CD14-positive monocyte (primary cell): ENCODE measurements around the gene PRAME. TPM values are rescaled to one million over a fixed set of nuclear protein-coding genes. Genes with fewer than 3 reads are reported as not detected.

ENCODE experiments used
- DNase-seq, 3 donors: peaks; one replicate each; pipeline ENCODE4 v3.0.0-alpha.2; 2011 to 2022
- H2AFZ ChIP-seq: 2 replicates; pipeline ENCODE4 v1.6.0; 2012; ENCODE audit warnings: mild to moderate bottlenecking, low read depth, low read length, inconsistent platforms; ENCODE audit not compliant: insufficient read depth, poor library complexity, severe bottlenecking
- H3K27ac ChIP-seq, 2 donors: 1 replicate in 1 of 2; 2 replicates in 1 of 2; pipeline ENCODE4 v1.5.1; 2012 to 2013; ENCODE audit warnings: low read length in 2 of 2, control low read depth in 1 of 2, inconsistent platforms in 1 of 2, low read depth in 1 of 2, mild to moderate bottlenecking in 1 of 2
- H3K27me3 ChIP-seq, 2 donors: one replicate each; pipeline versions ENCODE4 v1.6.0 to v1.6.1; 2011 to 2013; ENCODE audit warnings: low read length in 2 of 2; ENCODE audit not compliant: control insufficient read depth in 2 of 2, insufficient read depth in 2 of 2
- H3K36me3 ChIP-seq, 2 donors: replicated peaks in 1 of 2; 1 replicate in 1 of 2; 2 replicates in 1 of 2; pipeline versions ENCODE4 v1.5.1 to v1.6.1; 2012 to 2013; ENCODE audit warnings: low read length in 2 of 2, control low read depth in 1 of 2, inconsistent platforms in 1 of 2, mild to moderate bottlenecking in 1 of 2; ENCODE audit not compliant: insufficient read depth in 2 of 2, control insufficient read depth in 1 of 2
- H3K4me1 ChIP-seq, 2 donors: 1 replicate in 1 of 2; 2 replicates in 1 of 2; pipeline versions ENCODE4 v1.5.1 to v1.6.1; 2012 to 2013; ENCODE audit warnings: low read length in 2 of 2, control low read depth in 1 of 2, inconsistent platforms in 1 of 2, mild to moderate bottlenecking in 1 of 2, moderate library complexity in 1 of 2; ENCODE audit not compliant: insufficient read depth in 2 of 2, control insufficient read depth in 1 of 2
- H3K4me2 ChIP-seq: replicated peaks from 2 replicates; pipeline ENCODE3; 2012; ENCODE audit warnings: low read length, moderate library complexity, mild to moderate bottlenecking; ENCODE audit not compliant: poor library complexity, severe bottlenecking; ENCODE audit errors: extremely low read depth
- H3K4me3 ChIP-seq, 3 experiments: fragments of 200-600 bp in 1 of 3; sonication (generic) in 1 of 3; replicated peaks in 1 of 3; 1 replicate in 2 of 3; 2 replicates in 1 of 3; pipeline ENCODE4 v1.5.1; 2011 to 2013; ENCODE audit warnings: low read length in 3 of 3, mild to moderate bottlenecking in 3 of 3, control low read depth in 2 of 3, low read depth in 2 of 3, inconsistent platforms in 1 of 3, moderate library complexity in 1 of 3
- H3K79me2 ChIP-seq: 2 replicates; pipeline ENCODE4 v1.6.0; 2012; ENCODE audit warnings: mild to moderate bottlenecking, control low read depth, inconsistent platforms, low read length, moderate library complexity; ENCODE audit not compliant: insufficient read depth
- H3K9ac ChIP-seq: 2 replicates; pipeline ENCODE4 v1.6.0; 2017; ENCODE audit warnings: low read length, mild to moderate bottlenecking; ENCODE audit not compliant: insufficient read depth, poor library complexity, severe bottlenecking
- H3K9me3 ChIP-seq, 2 donors: replicated peaks in 1 of 2; 1 replicate in 1 of 2; 2 replicates in 1 of 2; pipeline versions ENCODE4 v1.5.1 to v1.6.1; 2012 to 2013; ENCODE audit warnings: low read length in 2 of 2, control low read depth in 1 of 2; ENCODE audit not compliant: control insufficient read depth in 1 of 2, insufficient read depth in 1 of 2
- H4K20me1 ChIP-seq: 2 replicates; pipeline ENCODE4 v1.6.0; 2012; ENCODE audit warnings: mild to moderate bottlenecking, low read length, control low read depth, moderate library complexity; ENCODE audit not compliant: insufficient read depth
- H3K27ac Mint-ChIP-seq, 7 donors: one replicate each; pipeline ENCODE4 v1.8.0; 2020; ENCODE audit warnings: mild to moderate bottlenecking in 7 of 7, mixed read lengths in 7 of 7, moderate library complexity in 6 of 7, inconsistent platforms in 2 of 7
- H3K27me3 Mint-ChIP-seq, 3 donors: one replicate each; pipeline ENCODE4 v1.8.0; 2021 to 2022; ENCODE audit warnings: low read depth in 3 of 3, mild to moderate bottlenecking in 3 of 3, mixed read lengths in 3 of 3, moderate library complexity in 3 of 3, inconsistent platforms in 1 of 3
- H3K36me3 Mint-ChIP-seq, 2 donors: one replicate each; pipeline ENCODE4 v1.8.0; 2020; ENCODE audit warnings: mixed read lengths in 2 of 2, inconsistent platforms in 1 of 2, mild to moderate bottlenecking in 1 of 2
- H3K4me1 Mint-ChIP-seq: one replicate; pipeline ENCODE4 v1.8.0; 2020; ENCODE audit warnings: mild to moderate bottlenecking, mixed read lengths
- H3K4me3 Mint-ChIP-seq, 2 donors: one replicate each; pipeline ENCODE4 v1.8.0; 2020; ENCODE audit warnings: mild to moderate bottlenecking in 2 of 2, mixed read lengths in 2 of 2, moderate library complexity in 1 of 2
- H3K9me3 Mint-ChIP-seq, 7 donors: one replicate each; pipeline ENCODE4 v1.8.0; 2020 to 2022; ENCODE audit warnings: mixed read lengths in 7 of 7, mild to moderate bottlenecking in 6 of 7, moderate library complexity in 6 of 7, inconsistent platforms in 2 of 7
- WGBS: methylation state at CpG from one replicate; pipeline ENCODE4 v1.1.5; 2013; ENCODE audit warnings: missing lambda C conversion rate; ENCODE audit not compliant: insufficient coverage; 5-methylcytosine and 5-hydroxymethylcytosine counted together
- intact Hi-C, 2 donors: fragments of 100-400 bp; cut with micrococcal nuclease; formaldehyde crosslinking; loops; one replicate each; pipeline versions ENCODE4 v1.15.0 to v1.15.1; 2023
- polyA plus RNA-seq, 3 donors: library from polyadenylated mRNA; depleted of rRNA in 1 of 3; unstranded in 2 of 3; stranded (reverse) in 1 of 3; fragments of 300-500 nt in 2 of 3; fragments of >200 nt in 1 of 3; fragmentation: Illumina TruSeq in 2 of 3; gene quantifications; 1 replicate in 2 of 3; 2 replicates in 1 of 3; pipeline ENCODE4 v1.2.3, GENCODE V29; 2012 to 2021
- TF ChIP-seq, protein P1 (sequence below): fragments of 200-600 bp; IDR thresholded peaks from one replicate; pipeline ENCODE4 v1.8.0; 2022; ENCODE audit warnings: antibody characterized with exemption, mild to moderate bottlenecking

Gene PRAME
- polyA plus RNA-seq, 3 donors, result not detected

DNA sequence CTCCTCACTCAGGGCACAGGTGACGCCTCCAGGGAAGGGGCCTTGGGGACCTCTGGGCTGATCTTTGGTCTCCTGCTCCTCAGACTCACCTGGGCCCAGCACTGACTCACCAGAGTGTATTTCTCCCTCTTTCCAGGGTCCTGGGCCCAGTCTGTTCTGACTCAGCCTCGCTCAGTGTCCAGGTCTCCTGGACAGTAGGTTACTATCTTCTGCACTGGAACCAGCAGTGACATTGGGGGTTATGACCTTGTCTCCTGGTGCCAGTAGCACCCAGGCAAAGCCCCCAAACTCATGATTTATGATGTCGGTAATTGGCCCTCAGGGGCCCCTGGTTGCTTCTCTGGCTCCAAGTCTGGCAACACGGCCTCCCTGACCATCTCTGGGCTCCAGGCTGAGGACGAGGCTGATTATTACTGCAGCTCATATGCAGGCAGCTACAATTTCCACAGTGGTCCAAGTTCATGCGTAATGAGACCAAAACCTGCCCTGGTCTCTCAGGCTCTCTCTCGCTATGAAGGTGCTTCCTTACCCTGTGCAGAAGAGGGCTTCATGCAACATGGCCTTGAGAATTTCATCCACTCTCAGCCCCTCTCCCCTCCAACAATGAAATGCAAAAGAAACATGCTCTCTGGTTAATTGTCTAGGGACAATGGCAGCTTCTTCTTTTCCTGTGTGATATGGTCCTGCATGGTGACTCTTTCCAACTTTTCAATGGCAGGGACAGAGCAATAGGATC, 21.0 kb upstream of the PRAME start:
- Histone ChIP-seq H2AFZ (no peak overlapping the region), H3K9ac (no peak overlapping the region), H3K9me3 (no peaks in the 10 kb centered on the region), H3K79me2 (no peaks in the 10 kb centered on the region), H4K20me1 (no peaks in the 10 kb centered on the region), H3K4me1 (no peaks in the 10 kb centered on the region), H3K4me3 (no peak overlapping the region), H3K36me3 (no peaks in the 10 kb centered on the region), H3K27me3 (peaks cover 0 to 5% of the 10 kb centered on the region in 2 donors), H3K4me2 (no peak overlapping the region), H3K27ac (no peak overlapping the region)
- Mint-ChIP-seq H3K9me3 (peaks cover 0 to 2% (median 0%) of the 10 kb centered on the region in 7 donors), H3K36me3 (no peaks in the 10 kb centered on the region), H3K27me3 (peaks cover 5 to 9% (median 6%) of the 10 kb centered on the region in 3 donors), H3K4me3 (no peak overlapping the region), H3K4me1 (no peaks in the 10 kb centered on the region), H3K27ac (no peak overlapping the region)
- TF ChIP-seq, protein P1, sequence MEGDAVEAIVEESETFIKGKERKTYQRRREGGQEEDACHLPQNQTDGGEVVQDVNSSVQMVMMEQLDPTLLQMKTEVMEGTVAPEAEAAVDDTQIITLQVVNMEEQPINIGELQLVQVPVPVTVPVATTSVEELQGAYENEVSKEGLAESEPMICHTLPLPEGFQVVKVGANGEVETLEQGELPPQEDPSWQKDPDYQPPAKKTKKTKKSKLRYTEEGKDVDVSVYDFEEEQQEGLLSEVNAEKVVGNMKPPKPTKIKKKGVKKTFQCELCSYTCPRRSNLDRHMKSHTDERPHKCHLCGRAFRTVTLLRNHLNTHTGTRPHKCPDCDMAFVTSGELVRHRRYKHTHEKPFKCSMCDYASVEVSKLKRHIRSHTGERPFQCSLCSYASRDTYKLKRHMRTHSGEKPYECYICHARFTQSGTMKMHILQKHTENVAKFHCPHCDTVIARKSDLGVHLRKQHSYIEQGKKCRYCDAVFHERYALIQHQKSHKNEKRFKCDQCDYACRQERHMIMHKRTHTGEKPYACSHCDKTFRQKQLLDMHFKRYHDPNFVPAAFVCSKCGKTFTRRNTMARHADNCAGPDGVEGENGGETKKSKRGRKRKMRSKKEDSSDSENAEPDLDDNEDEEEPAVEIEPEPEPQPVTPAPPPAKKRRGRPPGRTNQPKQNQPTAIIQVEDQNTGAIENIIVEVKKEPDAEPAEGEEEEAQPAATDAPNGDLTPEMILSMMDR, result no peak
- intact Hi-C loops, result loop anchor here in 1 of 2 donors (10.0 kb wide), 1 partner anchor 115 kb away; no protein-coding TSS in a partner anchor
- WGBS, result 82% methylated on average over 6 of the region's 7 CpGs
- no peak for DNase-seq

DNA sequence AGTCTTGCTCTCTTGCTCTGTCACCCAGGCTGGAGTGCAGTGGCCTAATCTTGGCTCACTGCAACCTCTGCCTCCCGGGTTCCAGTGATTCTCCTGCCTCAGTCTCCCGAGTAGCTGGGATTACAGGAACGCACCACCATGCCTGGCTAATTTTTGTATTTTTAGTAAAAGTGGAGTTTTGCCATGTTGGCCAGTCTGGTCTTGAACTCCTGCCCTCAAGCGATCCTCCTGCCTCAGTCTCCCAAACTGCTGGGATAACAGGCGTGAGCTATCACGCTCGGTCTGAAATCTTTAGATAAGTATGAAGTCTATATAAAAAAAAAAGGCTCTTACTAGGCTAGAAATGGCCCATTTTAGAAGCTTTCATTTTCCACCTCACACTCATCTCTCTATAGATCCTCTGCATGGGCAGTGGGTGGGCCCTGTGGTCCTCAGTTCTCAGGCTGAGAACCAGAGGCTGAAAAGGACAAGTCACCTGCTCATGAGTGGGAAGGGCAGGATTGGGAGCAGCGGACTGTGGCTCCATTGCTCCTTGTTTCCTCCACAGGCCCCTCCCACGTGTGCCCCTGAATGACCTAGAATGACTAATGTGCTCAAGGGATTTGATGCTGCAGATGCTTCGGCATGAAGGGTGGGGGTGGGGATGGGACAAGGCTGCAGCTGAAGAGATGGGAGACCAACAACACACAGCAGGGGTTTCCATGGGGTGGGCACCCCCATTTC, 19.8 kb upstream of the PRAME start:
- no peaks in the 10 kb centered on the region for H3K4me1 ChIP-seq
- no peak overlapping the region for H3K4me2 ChIP-seq
- H3K79me2 ChIP-seq, result no peaks in the 10 kb centered on the region
- TF ChIP-seq, protein P1, result no peak
- no peaks in the 10 kb centered on the region for H3K9me3 ChIP-seq
- Mint-ChIP-seq H3K27me3 (peaks cover 5 to 12% (median 8%) of the 10 kb centered on the region in 3 donors), H3K4me1 (no peaks in the 10 kb centered on the region), H3K4me3 (no peak overlapping the region), H3K9me3 (peaks cover 0 to 2% (median 0%) of the 10 kb centered on the region in 7 donors), H3K36me3 (no peaks in the 10 kb centered on the region), H3K27ac (no peak overlapping the region)
- intact Hi-C loops, result no loop called here
- no peaks in the 10 kb centered on the region for H3K36me3 ChIP-seq
- no peak overlapping the region for H3K27ac ChIP-seq
- no peak overlapping the region for H2AFZ ChIP-seq
- 90% methylated on average over 2 of the region's 10 CpGs for WGBS
- H3K9ac ChIP-seq, result no peak overlapping the region
- no peak for DNase-seq
- H3K4me3 ChIP-seq, result no peak overlapping the region
- peaks cover 3 to 6% of the 10 kb centered on the region in 2 donors for H3K27me3 ChIP-seq
- H4K20me1 ChIP-seq, result no peaks in the 10 kb centered on the region
